Lower leg skin (tissue), 3 donors: ENCODE measurements around the gene SHBG.

Experiments
- POLR2A ChIP-seq, 2 donors: fragments of 450-650 bp; IDR thresholded peaks; one replicate each; pipeline ENCODE4 v1.6.1; 2016 to 2017; ENCODE audit warnings: antibody characterized with exemption in 2 of 2, mild to moderate bottlenecking in 1 of 2, moderate library complexity in 1 of 2
- TF ChIP-seq, protein P1 (sequence below), 3 donors: fragments of 450-650 bp; IDR thresholded peaks; one replicate each; pipeline ENCODE4 v1.5.1; 2016; ENCODE audit warnings: antibody characterized with exemption in 3 of 3, mild to moderate bottlenecking in 3 of 3, moderate library complexity in 2 of 3

DNA sequence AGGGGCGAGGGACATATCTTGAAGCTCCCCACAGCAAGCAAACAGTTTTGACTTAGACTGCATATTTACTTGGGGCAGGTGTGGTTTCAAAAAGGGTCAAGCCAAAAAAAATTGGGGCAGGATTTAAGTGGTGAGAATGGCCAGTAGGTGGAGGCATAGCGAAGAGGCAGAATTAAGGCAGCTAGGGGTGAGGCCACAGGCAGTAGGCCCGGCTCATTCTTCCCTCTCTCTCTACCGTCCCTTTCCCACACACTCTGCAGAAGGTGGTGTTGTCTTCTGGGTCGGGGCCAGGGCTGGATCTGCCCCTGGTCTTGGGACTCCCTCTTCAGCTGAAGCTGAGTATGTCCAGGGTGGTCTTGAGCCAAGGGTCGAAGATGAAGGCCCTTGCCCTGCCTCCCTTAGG, 2.6 kb downstream of the SHBG start:
- TF ChIP-seq, protein P1, sequence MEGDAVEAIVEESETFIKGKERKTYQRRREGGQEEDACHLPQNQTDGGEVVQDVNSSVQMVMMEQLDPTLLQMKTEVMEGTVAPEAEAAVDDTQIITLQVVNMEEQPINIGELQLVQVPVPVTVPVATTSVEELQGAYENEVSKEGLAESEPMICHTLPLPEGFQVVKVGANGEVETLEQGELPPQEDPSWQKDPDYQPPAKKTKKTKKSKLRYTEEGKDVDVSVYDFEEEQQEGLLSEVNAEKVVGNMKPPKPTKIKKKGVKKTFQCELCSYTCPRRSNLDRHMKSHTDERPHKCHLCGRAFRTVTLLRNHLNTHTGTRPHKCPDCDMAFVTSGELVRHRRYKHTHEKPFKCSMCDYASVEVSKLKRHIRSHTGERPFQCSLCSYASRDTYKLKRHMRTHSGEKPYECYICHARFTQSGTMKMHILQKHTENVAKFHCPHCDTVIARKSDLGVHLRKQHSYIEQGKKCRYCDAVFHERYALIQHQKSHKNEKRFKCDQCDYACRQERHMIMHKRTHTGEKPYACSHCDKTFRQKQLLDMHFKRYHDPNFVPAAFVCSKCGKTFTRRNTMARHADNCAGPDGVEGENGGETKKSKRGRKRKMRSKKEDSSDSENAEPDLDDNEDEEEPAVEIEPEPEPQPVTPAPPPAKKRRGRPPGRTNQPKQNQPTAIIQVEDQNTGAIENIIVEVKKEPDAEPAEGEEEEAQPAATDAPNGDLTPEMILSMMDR (IDR thresholded peaks at IDR 0.05): no peak
- no peak for TF ChIP-seq POLR2A (IDR thresholded peaks at IDR 0.05)
